ENCODE results near the gene RYR3. TPM values are rescaled to one million over a fixed set of nuclear protein-coding genes. Genes with fewer than 3 reads are reported as not detected.

RYR3 gene
- total and polyA plus RNA-seq, 2 donors (not counting 1 experiment from before 2014, with no cell fraction given), result not detected

DNA sequence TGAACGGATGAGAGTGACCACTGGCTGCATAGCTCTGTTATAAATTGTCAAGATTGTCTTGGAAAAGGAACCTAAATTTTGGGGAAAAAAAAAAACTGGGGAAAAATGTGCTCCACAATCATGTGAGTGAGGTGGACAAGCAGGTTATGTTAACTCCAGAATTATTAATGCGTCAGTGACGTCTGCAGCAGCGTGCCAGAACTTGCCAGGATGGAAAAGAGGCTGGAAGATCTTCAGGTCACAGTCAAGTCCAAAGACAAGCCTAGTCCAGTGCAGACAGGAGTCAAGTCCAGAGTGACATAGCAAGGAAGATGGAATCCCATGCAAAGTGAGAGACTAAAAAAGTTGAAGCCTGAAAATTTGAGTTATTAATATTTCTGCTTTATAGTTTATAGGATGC, 140.6 kb downstream of the RYR3 start:
- WGBS (ENCODE audit: insufficient coverage), result 95% methylated on average over 4 of the region's 4 CpGs
- H2AFZ ChIP-seq (ENCODE audit: insufficient read depth, low read depth, low read length, poor library complexity, severe bottlenecking), result no peak overlapping the region
- no peaks in the 10 kb centered on the region for H3K9me3 ChIP-seq (ENCODE audit: control extremely low read depth in 1 of 3, control insufficient read depth in 2 of 3, insufficient read depth in 1 of 3, low read length in 2 of 3)

DNA sequence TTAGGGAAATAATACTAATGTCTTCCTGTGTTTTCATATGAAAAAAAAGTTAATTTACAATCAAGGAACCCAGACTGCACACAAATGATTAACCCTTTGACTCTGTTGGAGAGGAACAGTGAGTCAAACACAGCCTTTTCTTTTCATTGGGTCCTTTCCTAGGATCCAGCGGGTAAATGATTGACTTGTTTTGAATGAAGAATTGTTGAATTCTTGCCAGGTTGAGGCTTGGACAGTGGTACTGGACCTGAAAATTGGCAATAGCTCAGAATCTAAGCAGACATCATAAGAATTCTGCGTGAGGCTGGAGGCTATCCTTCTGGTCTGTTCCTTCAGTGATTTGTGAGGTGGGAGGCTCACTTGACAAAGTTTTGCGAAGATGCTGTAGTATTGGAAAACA, 143.0 kb downstream of the RYR3 start:
- ChIA-PET POLR2A (no interaction called here), CTCF (no interaction called here)
- Mint-ChIP-seq H3K27ac (no peak overlapping the region), H3K9me3 (ENCODE audit: insufficient read depth) (no peaks in the 10 kb centered on the region), H3K27me3 (peaks cover 6% of the 10 kb centered on the region), H3K4me1 (no peaks in the 10 kb centered on the region), H3K4me3 (no peak overlapping the region)
- ATAC-seq (ENCODE audit: low read depth) (no peak), DNase-seq (no peak)
- no peak overlapping the region for H3K4me2 ChIP-seq (replicated peaks; ENCODE audit: low read depth, low read length, poor library complexity, severe bottlenecking)
- TF ChIP-seq, protein P1, sequence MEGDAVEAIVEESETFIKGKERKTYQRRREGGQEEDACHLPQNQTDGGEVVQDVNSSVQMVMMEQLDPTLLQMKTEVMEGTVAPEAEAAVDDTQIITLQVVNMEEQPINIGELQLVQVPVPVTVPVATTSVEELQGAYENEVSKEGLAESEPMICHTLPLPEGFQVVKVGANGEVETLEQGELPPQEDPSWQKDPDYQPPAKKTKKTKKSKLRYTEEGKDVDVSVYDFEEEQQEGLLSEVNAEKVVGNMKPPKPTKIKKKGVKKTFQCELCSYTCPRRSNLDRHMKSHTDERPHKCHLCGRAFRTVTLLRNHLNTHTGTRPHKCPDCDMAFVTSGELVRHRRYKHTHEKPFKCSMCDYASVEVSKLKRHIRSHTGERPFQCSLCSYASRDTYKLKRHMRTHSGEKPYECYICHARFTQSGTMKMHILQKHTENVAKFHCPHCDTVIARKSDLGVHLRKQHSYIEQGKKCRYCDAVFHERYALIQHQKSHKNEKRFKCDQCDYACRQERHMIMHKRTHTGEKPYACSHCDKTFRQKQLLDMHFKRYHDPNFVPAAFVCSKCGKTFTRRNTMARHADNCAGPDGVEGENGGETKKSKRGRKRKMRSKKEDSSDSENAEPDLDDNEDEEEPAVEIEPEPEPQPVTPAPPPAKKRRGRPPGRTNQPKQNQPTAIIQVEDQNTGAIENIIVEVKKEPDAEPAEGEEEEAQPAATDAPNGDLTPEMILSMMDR (IDR thresholded peaks at IDR 0.05), result no peak
- no peak for TF ChIP-seq EZH2 (IDR thresholded peaks at IDR 0.05; ENCODE audit: borderline replicate concordance, insufficient read depth, low read depth, low read length, poor library complexity, severe bottlenecking)
- H3K9ac ChIP-seq (ENCODE audit: low read length), result no peak overlapping the region
- WGBS (ENCODE audit: insufficient coverage), result 91% methylated on average over 3 of the region's 3 CpGs
- H3K36me3 ChIP-seq (replicated peaks in 1 of 2; ENCODE audit: control extremely low read depth in 1 of 2, control insufficient read depth in 1 of 2, extremely low read depth in 1 of 2, insufficient read depth in 2 of 2, low read length in 1 of 2), result no peaks in the 10 kb centered on the region
- no peak overlapping the region for H3K4me3 ChIP-seq (ENCODE audit: control extremely low read depth in 1 of 5, extremely low read depth in 1 of 5, insufficient read depth in 1 of 5, low read depth in 2 of 5, low read length in 4 of 5)
- intact Hi-C loops (cut with micrococcal nuclease), result no loop called here
- H3K9me3 ChIP-seq (ENCODE audit: control extremely low read depth in 1 of 3, control insufficient read depth in 2 of 3, insufficient read depth in 1 of 3, low read length in 2 of 3), result no peaks in the 10 kb centered on the region
- H3K79me2 ChIP-seq (ENCODE audit: control insufficient read depth, insufficient read depth, low read length), result no peaks in the 10 kb centered on the region
- no peak overlapping the region for H3K27ac ChIP-seq (ENCODE audit: low read length in 2 of 2)
- H4K20me1 ChIP-seq (ENCODE audit: control insufficient read depth, insufficient read depth, low read length, poor library complexity, severe bottlenecking), result no peaks in the 10 kb centered on the region
- peaks cover 0 to 4% (median 0%) of the 10 kb centered on the region in 4 experiments for H3K27me3 ChIP-seq (replicated peaks in 1 of 4; ENCODE audit: control extremely low read depth in 1 of 4, control insufficient read depth in 3 of 4, insufficient read depth in 4 of 4, low read length in 3 of 4)
- H3K4me1 ChIP-seq (ENCODE audit: control insufficient read depth in 2 of 2, insufficient read depth in 2 of 2, low read length in 2 of 2), result no peaks in the 10 kb centered on the region
- no peak overlapping the region for H2AFZ ChIP-seq (ENCODE audit: insufficient read depth, low read depth, low read length, poor library complexity, severe bottlenecking)

More for the DNA sequence above, 140.6 kb downstream of the RYR3 start:
- ATAC-seq (ENCODE audit: low read depth) (no peak), DNase-seq (no peak)
- Histone ChIP-seq H3K4me1 (ENCODE audit: control insufficient read depth in 2 of 2, insufficient read depth in 2 of 2, low read length in 2 of 2) (no peaks in the 10 kb centered on the region), H4K20me1 (ENCODE audit: control insufficient read depth, insufficient read depth, low read length, poor library complexity, severe bottlenecking) (no peaks in the 10 kb centered on the region), H3K27me3 (replicated peaks in 1 of 4; ENCODE audit: control extremely low read depth in 1 of 4, control insufficient read depth in 3 of 4, insufficient read depth in 4 of 4, low read length in 3 of 4) (peaks cover 0 to 5% (median 0%) of the 10 kb centered on the region in 4 experiments), H3K9ac (ENCODE audit: low read length) (no peak overlapping the region), H3K36me3 (replicated peaks in 1 of 2; ENCODE audit: control extremely low read depth in 1 of 2, control insufficient read depth in 1 of 2, extremely low read depth in 1 of 2, insufficient read depth in 2 of 2, low read length in 1 of 2) (no peaks in the 10 kb centered on the region), H3K4me3 (ENCODE audit: control extremely low read depth in 1 of 5, extremely low read depth in 1 of 5, insufficient read depth in 1 of 5, low read depth in 2 of 5, low read length in 4 of 5) (no peak overlapping the region), H3K4me2 (replicated peaks; ENCODE audit: low read depth, low read length, poor library complexity, severe bottlenecking) (no peak overlapping the region), H3K79me2 (ENCODE audit: control insufficient read depth, insufficient read depth, low read length) (no peaks in the 10 kb centered on the region), H3K27ac (ENCODE audit: low read length in 2 of 2) (no peak overlapping the region)
- Mint-ChIP-seq H3K4me1 (no peaks in the 10 kb centered on the region), H3K9me3 (ENCODE audit: insufficient read depth) (no peaks in the 10 kb centered on the region), H3K27me3 (peaks cover 14% of the 10 kb centered on the region), H3K27ac (no peak overlapping the region), H3K4me3 (no peak overlapping the region)
- ChIA-PET POLR2A (no interaction called here), CTCF (no interaction called here)
- TF ChIP-seq EZH2 (IDR thresholded peaks at IDR 0.05; ENCODE audit: borderline replicate concordance, insufficient read depth, low read depth, low read length, poor library complexity, severe bottlenecking), result no peak
- TF ChIP-seq, protein P1 (IDR thresholded peaks at IDR 0.05), result no peak
- intact Hi-C loops (cut with micrococcal nuclease), result no loop called here
